ENCODE data around the gene SLC1A7. TPM values are rescaled to one million over a fixed set of nuclear protein-coding genes. Genes with fewer than 3 reads are reported as not detected.

Gene SLC1A7
- total RNA-seq, 1 donor from 2014 or later: 0.29 TPM

DNA sequence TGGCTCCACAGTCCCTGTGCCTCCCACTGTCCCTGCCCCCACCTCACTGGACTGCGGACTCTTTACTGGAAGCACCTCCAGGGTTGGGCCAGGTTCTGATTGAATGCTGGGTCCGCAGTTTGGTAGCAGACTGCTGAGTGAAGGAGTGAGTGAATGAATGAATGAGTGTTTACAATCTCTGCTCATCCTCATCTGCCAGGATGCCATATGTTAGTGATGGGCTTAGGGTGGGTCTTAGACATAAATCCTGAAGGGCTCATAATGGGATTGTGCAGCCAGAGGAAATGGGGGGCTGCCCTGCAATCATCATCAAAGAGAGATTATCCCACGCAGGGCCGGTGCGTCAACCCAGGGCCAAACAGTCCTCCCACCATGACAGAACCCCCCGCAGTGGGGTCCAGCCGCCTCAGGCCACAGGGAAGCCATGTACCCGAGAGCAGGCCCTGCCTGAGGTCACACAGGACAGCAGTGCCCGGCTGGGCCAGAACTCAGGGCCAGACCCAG lies 26.1 kb downstream of the SLC1A7 start:
- no peak for DNase-seq (ENCODE audit: low read depth)

DNA sequence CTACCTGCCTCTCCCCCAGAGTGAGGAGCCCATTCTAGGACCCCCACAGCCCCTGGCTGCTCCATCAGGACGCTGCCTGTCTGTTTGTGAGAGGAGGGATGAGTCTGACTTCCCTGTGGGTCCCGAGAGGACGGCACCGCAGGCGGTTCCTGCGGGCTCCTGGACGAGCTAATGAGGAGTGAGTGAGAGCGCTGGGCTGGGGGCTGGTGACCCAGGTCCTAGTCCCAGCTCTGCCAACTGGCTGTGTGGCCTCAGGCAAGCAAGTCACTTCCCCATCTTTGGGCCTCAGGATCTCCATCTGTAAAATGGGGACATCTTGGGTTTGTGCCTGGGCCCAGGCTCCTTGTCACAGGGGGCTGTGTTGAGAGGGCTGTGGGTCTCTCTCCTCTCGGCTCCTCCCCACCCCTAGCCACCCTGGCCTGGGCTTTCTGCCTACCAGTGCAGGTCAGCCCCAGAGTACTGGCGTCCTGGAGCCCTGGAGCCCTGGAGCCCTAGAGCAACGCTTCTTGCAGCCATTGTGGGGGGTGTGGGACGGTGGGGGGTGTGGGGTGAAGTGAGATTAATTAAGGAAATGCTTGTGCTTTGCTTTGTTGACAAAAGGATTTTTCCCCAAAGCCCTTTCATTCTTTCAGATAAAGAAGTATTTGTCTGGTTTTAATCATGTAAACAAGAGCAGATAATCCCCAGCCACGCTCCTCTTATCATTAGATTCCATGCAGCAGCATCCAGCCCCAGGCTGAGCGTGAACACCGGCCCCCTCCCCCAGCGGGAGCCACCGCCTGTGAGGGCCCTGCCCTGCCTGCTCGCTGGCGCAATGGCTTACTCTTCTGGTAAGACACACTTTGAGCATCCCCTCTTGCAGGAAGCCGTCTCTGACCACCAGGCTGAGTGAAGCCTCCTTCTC lies 26.8 kb downstream of the SLC1A7 start:
- no peak for DNase-seq (ENCODE audit: low read depth)

GRCh38 chr1:53114581-53115400 lies 27.6 kb downstream of the SLC1A7 start:
- no peak for DNase-seq (ENCODE audit: low read depth)

- DNase-seq (ENCODE audit: low read depth): no peak
These were observed 28.3 kb downstream of the SLC1A7 start for GRCh38 chr1:53114090-53114489.

DNA sequence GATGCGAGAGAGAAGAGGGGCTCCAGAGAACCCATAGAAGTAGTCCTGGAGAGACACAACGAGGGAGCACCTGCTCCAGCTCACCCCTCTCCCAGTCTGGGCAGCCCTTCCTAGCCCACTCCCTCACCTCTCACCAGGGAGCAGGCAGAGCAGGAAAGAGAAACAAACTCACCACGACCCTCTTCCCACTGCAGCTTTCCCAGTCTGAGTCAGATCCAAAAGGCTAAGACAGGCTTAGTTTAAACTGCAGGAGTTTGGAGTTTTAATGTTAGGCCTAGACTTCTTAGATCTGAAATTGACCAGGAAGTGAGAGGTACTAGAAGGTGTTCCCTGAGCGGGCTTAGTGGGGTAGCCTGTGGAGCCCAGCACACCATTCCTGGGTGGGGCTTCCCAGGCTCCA lies 29.6 kb downstream of the SLC1A7 start:
- DNase-seq (ENCODE audit: low read depth): no peak

- DNase-seq (ENCODE audit: low read depth): peak; percentile 63
These were observed 30.1 kb downstream of the SLC1A7 start for GRCh38 chr1:53112271-53112774.

DNA sequence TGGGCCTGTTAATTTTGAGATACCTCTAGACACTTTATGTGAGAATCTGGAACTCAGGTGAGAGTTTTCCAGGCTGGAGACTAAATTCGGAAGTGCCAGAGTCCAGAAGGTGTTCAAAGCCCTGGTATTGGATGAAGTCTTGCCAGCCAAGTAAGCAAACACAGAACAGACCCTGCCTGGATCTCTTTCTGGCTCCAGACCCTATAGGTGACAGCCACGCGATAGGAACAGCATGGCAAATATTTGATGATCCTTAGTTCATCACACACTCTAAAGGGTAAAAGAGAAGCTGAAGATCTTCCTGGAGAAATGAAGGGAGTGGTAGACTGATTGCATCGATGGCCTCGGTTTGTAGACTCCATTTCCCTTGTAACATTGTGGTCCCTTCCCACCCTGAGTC lies 30.7 kb downstream of the SLC1A7 start:
- no peak for DNase-seq (ENCODE audit: low read depth)

GRCh38 chr1:53111073-53111556 lies 31.3 kb downstream of the SLC1A7 start:
- no peak for DNase-seq (ENCODE audit: low read depth)

GRCh38 chr1:53110370-53111072 lies 31.9 kb downstream of the SLC1A7 start:
- DNase-seq (ENCODE audit: low read depth): peak; percentile 60

- no peak for DNase-seq (ENCODE audit: low read depth)
These were observed 33.5 kb downstream of the SLC1A7 start for GRCh38 chr1:53108646-53109580.

DNA sequence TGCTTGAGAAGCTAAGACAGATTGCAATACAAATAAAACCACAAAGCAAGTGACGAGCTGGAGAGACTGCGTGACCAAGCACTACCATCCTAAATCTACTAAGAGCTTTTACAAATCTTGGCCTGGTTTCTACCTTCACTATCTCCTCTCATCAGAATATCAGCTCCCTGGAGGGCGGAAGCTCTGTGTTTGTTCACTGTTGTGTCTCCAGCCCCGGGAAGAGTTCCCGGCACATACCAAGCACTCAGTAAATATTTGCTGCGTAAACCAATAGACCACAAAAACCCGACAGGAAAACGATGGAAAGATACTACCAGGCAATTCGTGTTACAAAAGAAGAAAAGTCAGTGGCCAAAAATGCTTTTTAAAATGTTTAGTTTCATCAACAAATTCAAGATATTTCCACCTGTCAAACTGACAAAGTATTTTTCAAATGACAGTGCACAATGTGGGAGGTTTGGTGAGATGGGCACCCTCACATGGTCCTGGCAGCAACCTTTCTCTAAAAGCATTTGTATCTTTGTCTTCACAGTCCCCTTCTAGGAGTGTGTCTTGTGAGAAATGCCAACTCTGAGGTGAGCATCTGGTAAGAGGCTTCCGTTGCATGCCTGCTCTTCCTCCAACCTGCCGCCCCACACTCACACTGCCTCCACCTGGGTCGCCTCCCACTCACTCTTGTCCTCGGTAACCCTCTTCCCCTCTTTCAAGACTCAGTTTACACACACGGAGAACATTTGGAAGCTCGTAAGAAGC lies 34.7 kb downstream of the SLC1A7 start:
- DNase-seq (ENCODE audit: low read depth): no peak

- no peak for DNase-seq (ENCODE audit: low read depth)
These were observed 35.3 kb downstream of the SLC1A7 start for GRCh38 chr1:53107090-53107489.

DNA sequence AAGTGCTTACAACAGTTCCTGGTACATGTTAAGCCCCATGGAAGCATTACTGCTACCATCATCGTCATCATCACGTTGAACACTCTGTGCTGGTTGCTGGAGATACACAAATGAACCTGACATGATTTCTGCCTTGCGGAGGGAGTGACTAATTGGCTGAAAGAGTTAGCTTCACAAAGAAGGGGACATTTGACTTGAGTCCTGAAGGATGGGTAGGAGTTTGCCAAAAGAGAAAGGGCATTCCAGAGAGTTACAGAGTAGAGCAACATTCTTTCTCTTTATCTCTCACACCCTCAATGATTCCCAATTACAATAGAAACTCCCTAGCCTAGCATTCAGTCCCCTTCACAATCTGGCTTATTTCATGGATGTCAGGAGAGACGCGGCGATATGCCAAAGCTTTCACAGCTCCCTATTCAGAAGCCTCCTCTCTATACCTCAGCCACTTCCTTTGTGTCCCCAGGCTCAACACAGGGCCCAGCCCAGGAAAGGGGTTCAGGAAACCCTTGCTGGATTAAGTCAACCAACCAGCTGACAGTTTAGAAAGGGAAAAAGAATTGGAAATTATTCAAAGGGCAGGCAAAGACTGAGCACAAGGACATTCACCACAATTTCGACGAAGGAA lies 38.0 kb downstream of the SLC1A7 start:
- no peak for DNase-seq (ENCODE audit: low read depth)

DNA sequence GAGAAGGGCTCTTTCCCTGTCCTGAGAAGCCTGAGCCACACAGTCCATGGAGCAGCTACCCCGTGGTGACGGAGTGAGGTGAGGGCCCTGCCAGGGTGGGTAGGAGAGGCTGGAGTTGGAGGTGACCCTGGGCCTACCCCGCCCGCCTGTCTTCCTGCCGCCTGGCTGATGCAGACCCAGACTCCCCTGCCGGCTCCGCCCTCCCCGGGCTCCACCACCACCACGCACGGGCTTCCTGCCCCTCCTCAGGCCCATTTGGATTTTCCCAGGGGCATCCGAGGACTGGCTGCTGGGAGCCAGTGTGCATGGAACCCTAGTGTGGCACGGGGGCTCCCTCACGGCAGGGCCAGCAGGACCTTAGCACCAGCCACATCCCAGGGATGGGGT lies 47.9 kb downstream of the SLC1A7 start:
- DNase-seq (ENCODE audit: low read depth): no peak

DNA sequence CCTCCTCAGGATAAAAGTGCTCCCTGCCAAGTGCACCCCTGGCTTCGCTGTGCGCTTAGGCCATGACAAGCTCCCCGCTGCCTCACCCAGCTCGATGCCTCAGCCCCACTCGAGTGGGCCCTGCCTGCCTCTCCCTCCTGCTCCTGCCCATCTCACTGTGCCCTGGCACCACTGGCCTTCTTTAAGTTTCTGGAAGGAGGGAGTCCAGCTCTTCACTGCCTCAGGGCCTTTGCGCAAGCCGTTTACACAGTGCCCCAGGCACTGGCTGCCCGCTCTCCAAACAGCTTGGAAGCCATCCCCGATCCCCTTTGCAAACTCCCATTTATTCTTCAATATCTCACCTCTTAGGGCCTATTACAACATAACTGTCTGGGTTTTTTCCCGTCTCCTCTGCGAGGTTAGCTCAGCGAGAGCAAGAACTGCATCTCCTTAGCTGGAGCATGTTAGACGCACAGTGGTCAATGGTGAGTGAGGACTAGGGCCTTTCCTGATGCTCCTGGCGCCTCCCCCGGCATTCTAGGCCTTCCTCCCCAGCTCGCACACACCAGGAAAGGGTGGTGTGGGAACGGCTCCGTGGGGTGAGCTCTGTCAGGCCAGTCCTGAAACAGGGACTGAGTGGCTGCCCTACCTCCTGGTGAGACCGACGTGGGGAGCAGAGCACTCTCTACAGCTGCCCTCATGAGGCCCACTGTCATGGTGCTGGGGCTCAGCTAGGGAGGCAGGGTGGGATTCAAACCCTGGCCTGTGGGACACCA lies 48.5 kb downstream of the SLC1A7 start:
- no peak for DNase-seq (ENCODE audit: low read depth)

- DNase-seq (ENCODE audit: low read depth): no peak
These were observed 49.0 kb downstream of the SLC1A7 start for GRCh38 chr1:53093451-53093754.

DNA sequence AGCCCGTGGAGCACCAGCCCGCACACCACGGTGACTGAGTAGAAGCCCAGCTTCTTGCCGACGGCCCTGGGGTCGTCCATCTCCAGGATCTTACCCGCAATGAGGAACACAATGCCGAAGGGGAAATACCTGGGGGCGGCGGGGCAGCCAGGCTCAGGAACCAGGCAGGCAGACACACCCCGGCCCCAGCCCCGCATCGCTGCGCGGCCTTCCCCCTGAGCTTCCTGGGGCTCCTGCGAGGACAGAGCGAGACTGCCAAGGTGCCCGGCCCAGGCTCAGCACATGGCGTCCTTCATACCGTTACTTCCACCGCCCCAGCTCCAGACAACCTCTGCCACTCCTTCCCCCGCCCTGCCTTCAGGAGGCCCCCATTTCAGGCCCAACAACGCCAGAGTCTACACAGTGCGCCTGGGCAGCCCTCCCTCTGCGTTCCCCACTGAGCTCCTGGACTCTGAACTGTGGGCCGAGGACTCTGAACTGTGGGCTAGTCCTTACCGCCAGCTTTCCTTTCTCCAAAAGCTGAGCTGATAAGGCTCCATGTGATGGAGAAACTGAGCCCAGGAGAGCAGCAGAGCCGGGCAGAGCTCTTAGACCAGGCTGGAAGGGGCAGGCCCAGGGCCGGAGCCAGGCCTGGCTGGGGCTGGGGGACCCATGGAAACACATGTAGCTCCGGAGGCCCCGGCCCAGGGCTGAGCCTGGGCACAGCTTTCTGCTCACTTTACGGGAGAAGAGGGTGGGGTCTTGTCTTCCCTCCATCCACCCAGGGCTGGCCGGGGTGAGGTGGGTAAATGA lies 49.6 kb downstream of the SLC1A7 start:
- DNase-seq (ENCODE audit: low read depth): no peak
